Endothelial cell (in vitro differentiated cells): ENCODE results near the gene IFT122. TPM values are rescaled to one million over a fixed set of nuclear protein-coding genes. Genes with fewer than 3 reads are reported as not detected.
A peak's percentile ranks its signal among the peaks of the same experiment; 100 is the strongest.

Source experiments
- DNase-seq: peaks from one replicate; pipeline ENCODE4 v3.0.0; 2021; ENCODE audit warnings: low spot score
- H3K27ac Mint-ChIP-seq: one replicate; pipeline ENCODE4 v1.8.0; 2021; ENCODE audit warnings: mixed read lengths, inconsistent platforms; ENCODE audit not compliant: unreplicated experiment
- H3K27me3 Mint-ChIP-seq: one replicate; pipeline ENCODE4 v1.8.0; 2021; ENCODE audit warnings: mild to moderate bottlenecking, moderate library complexity, mixed read lengths, inconsistent platforms; ENCODE audit not compliant: unreplicated experiment
- H3K36me3 Mint-ChIP-seq: one replicate; pipeline ENCODE4 v1.8.0; 2021; ENCODE audit warnings: mild to moderate bottlenecking, low read depth, mixed read lengths, inconsistent platforms; ENCODE audit not compliant: unreplicated experiment
- H3K4me1 Mint-ChIP-seq: one replicate; pipeline ENCODE4 v1.8.0; 2021; ENCODE audit warnings: mild to moderate bottlenecking, mixed read lengths, inconsistent platforms; ENCODE audit not compliant: unreplicated experiment
- H3K4me3 Mint-ChIP-seq: one replicate; pipeline ENCODE4 v1.8.0; 2021; ENCODE audit warnings: mild to moderate bottlenecking, mixed read lengths, inconsistent platforms; ENCODE audit not compliant: unreplicated experiment
- H3K9me3 Mint-ChIP-seq: one replicate; pipeline ENCODE4 v1.8.0; 2021; ENCODE audit warnings: mixed read lengths, inconsistent platforms; ENCODE audit not compliant: unreplicated experiment
- CTCF ChIP-seq: fragments of 200-600 bp; sonication (generic); IDR thresholded peaks from one replicate; pipeline ENCODE4 v1.5.0; 2021; ENCODE audit warnings: antibody characterized with exemption; ENCODE audit not compliant: unreplicated experiment
- total RNA-seq: library from RNA; stranded (reverse); fragmentation: NEBNext Ultra II Directional; extraction: Animal tissue kit (Norgen Biotek cat#: 25700); gene quantifications from one replicate; pipeline ENCODE4 v1.2.1, GENCODE V29; 2021; ENCODE audit not compliant: unreplicated experiment

The IFT122 gene
- total RNA-seq, 1 donor from 2014 or later = 25.1 TPM

GRCh38 chr3:129500334-129500658 is 60.3 kb downstream of the IFT122 start:
- no peak for TF ChIP-seq CTCF
- no peak overlapping the region for H3K4me3 Mint-ChIP-seq
- peaks cover 58% of the 10 kb centered on the region for H3K4me1 Mint-ChIP-seq
- peaks cover 13% of the 10 kb centered on the region for H3K36me3 Mint-ChIP-seq
- peak overlapping the region; percentile 99 for H3K27ac Mint-ChIP-seq
- H3K27me3 Mint-ChIP-seq = peaks cover 9% of the 10 kb centered on the region
- DNase-seq = no peak
- no peaks in the 10 kb centered on the region for H3K9me3 Mint-ChIP-seq

GRCh38 chr3:129501630-129502029 is 61.6 kb downstream of the IFT122 start:
- peak overlapping the region; percentile 21 for H3K4me3 Mint-ChIP-seq
- peaks cover 9% of the 10 kb centered on the region for H3K36me3 Mint-ChIP-seq
- no peak for TF ChIP-seq CTCF
- no peak for DNase-seq
- H3K27ac Mint-ChIP-seq = peak overlapping the region; percentile 57
- H3K4me1 Mint-ChIP-seq = peaks cover 53% of the 10 kb centered on the region
- no peaks in the 10 kb centered on the region for H3K9me3 Mint-ChIP-seq
- peaks cover 9% of the 10 kb centered on the region for H3K27me3 Mint-ChIP-seq

GRCh38 chr3:129502641-129503408 is 62.8 kb downstream of the IFT122 start:
- no peaks in the 10 kb centered on the region for H3K9me3 Mint-ChIP-seq
- no peak for DNase-seq
- peaks cover 45% of the 10 kb centered on the region for H3K4me1 Mint-ChIP-seq
- H3K27ac Mint-ChIP-seq = no peak overlapping the region
- no peak for TF ChIP-seq CTCF
- H3K36me3 Mint-ChIP-seq = peaks cover 8% of the 10 kb centered on the region
- peaks cover 7% of the 10 kb centered on the region for H3K27me3 Mint-ChIP-seq
- no peak overlapping the region for H3K4me3 Mint-ChIP-seq

DNA sequence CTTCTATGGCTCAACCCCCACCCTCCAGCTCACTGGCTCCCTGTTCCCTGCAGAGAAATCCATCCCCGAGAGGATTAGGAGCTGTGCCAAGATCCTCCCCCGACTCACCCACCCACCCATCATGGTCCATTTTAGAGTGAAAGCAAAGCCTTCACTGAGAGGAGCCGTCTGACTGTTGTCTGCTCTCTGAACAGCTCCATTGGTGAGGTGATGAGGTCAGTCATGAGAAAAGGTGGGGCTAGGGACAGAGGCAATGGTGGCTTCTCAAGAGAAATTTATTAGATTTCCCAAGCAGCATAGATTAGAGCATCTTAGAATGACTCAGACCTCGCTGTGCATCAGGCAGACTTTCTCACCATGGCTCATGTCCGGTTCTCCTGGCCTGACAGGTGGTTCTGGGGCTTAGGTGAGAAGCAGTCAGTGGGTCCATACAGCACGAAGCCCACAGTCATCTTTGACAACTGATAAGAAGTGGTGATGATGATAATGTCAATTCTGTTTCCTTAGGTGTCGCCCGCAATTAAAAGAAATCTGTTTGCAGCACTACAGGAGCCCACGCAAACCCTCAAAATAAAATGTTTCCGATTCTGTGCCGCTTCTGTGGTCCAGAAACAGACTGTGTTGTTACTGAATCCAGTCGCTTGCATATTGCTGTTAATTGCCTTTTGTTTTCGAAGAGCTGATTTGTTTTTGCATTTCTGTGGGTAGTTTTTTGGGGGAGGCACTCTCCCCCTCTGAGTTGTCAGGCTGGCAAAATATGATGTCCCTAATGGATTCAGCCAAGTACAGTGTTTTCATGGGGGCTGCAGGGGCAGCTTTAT is 63.7 kb downstream of the IFT122 start:
- no peaks in the 10 kb centered on the region for H3K9me3 Mint-ChIP-seq
- no peak overlapping the region for H3K4me3 Mint-ChIP-seq
- no peak for DNase-seq
- H3K36me3 Mint-ChIP-seq = peaks cover 8% of the 10 kb centered on the region
- H3K27ac Mint-ChIP-seq = peak overlapping the region; percentile 13
- peaks cover 39% of the 10 kb centered on the region for H3K4me1 Mint-ChIP-seq
- no peak for TF ChIP-seq CTCF
- H3K27me3 Mint-ChIP-seq = peaks cover 7% of the 10 kb centered on the region
